K562 (cell line): Measurements from ENCODE around the gene RAVER2. TPM values are rescaled to one million over a fixed set of nuclear protein-coding genes. Genes with fewer than 3 reads are reported as not detected.

Experiments used
- ATAC-seq: fragments of 200-7000 bp; cut with Tn5 transposase; 3 replicates; pipeline ENCODE4 v1.9.1; 2020; ENCODE audit warnings: moderate library complexity
- BruUV-seq: library from RNA; stranded (reverse); fragments of 400-500 nt; replicated peaks from 2 replicates; lab custom pipeline; 2021; lab: Mats Ljungman, UMichigan
- CTCF ChIA-PET: fragments of 300-600 bp; formaldehyde crosslinking; extraction: SDS; loops from one replicate; lab custom pipeline; 2021; ENCODE audit warnings: low intra/inter-chr PET ratio; lab: Yijun Ruan, JAX
- POLR2A ChIA-PET: fragments of 300-600, 350-650 bp; sonication (Branson Sonifier 250); formaldehyde crosslinking; extraction: SDS; loops from one replicate; lab custom pipeline; 2021; ENCODE audit warnings: antibody characterized with exemption, inconsistent platforms; lab: Yijun Ruan, JAX
- DNase-seq, 4 experiments: peaks; one replicate each; pipeline versions ENCODE4 v3.0.0 to v3.0.0-alpha.2; 2011 to 2018; ENCODE audit warnings: low spot score in 3 of 4, mixed read lengths in 3 of 4; ENCODE audit errors: extremely low read depth in 1 of 4
- FAIRE-seq: peaks from 2 replicates; lab custom pipeline; 2011; peaks lifted over from hg19 to GRCh38; lab: Jason Lieb, UNC
- H2AFZ ChIP-seq: 2 replicates; pipeline ENCODE4 v1.6.0; 2011; ENCODE audit warnings: low read depth, low read length, control low read depth, inconsistent platforms
- H3K27ac ChIP-seq: fragments of 200-600 bp; 3 replicates; pipeline ENCODE4 v1.8.0; 2011; ENCODE audit warnings: low read depth, mild to moderate bottlenecking, control low read depth, inconsistent platforms, low read length, moderate library complexity, mixed read lengths; ENCODE audit errors: extremely low read depth
- H3K27me3 ChIP-seq, 2 experiments: fragments of 300-600 bp in 1 of 2; 2 replicates in 1 of 2; 3 replicates in 1 of 2; pipeline versions ENCODE4 v1.6.0 to v1.8.0; 2011; ENCODE audit warnings: inconsistent platforms in 2 of 2, low read length in 2 of 2, mild to moderate bottlenecking in 1 of 2, mixed read lengths in 1 of 2, moderate library complexity in 1 of 2; ENCODE audit not compliant: control insufficient read depth in 2 of 2, insufficient read depth in 2 of 2
- H3K36me3 ChIP-seq: fragments of 300-600 bp; 3 replicates; pipeline ENCODE4 v1.8.0; 2011; ENCODE audit warnings: mild to moderate bottlenecking, low read length, inconsistent platforms; ENCODE audit not compliant: control insufficient read depth, insufficient read depth
- H3K4me1 ChIP-seq, 2 experiments: fragments of 200-600 bp in 1 of 2; replicated peaks in 1 of 2; 2 replicates in 1 of 2; 3 replicates in 1 of 2; pipeline versions ENCODE4 v1.5.1 to v1.8.0; 2011; ENCODE audit warnings: inconsistent platforms in 2 of 2, low read length in 2 of 2, mild to moderate bottlenecking in 1 of 2, mixed read lengths in 1 of 2, moderate library complexity in 1 of 2; ENCODE audit not compliant: control insufficient read depth in 2 of 2, insufficient read depth in 2 of 2
- H3K4me2 ChIP-seq: 2 replicates; pipeline ENCODE4 v1.6.1; 2011; ENCODE audit warnings: low read length, control low read depth, inconsistent platforms, mixed read lengths; ENCODE audit not compliant: insufficient read depth
- H3K4me3 ChIP-seq: fragments of 200-600 bp; sonication (generic), shearing (Covaris generic); 2 replicates; pipeline ENCODE4 v1.5.1; 2016; ENCODE audit warnings: control low read depth, inconsistent platforms
- H3K79me2 ChIP-seq: fragments of 200-600 bp; 3 replicates; pipeline ENCODE4 v1.8.0; 2011; ENCODE audit warnings: low read length, inconsistent platforms; ENCODE audit not compliant: control insufficient read depth, insufficient read depth
- H3K9ac ChIP-seq, 2 experiments: 2 replicates each; pipeline versions ENCODE4 v1.6.0 to v1.6.1; 2011; ENCODE audit warnings: low read depth in 2 of 2, low read length in 2 of 2, control low read depth in 1 of 2, inconsistent platforms in 1 of 2, mild to moderate bottlenecking in 1 of 2, mixed read lengths in 1 of 2; ENCODE audit not compliant: insufficient read depth in 1 of 2
- H3K9me1 ChIP-seq: one replicate; pipeline ENCODE4 v1.6.0; 2011; ENCODE audit warnings: inconsistent platforms, mild to moderate bottlenecking, low read length, moderate library complexity; ENCODE audit not compliant: control insufficient read depth, insufficient read depth
- H3K9me3 ChIP-seq: replicated peaks from 2 replicates; pipeline ENCODE4 v1.5.1; 2011; ENCODE audit warnings: low read depth, low read length, inconsistent platforms; ENCODE audit not compliant: control insufficient read depth, insufficient read depth
- H4K20me1 ChIP-seq: replicated peaks from 2 replicates; pipeline ENCODE4 v1.6.1; 2011; ENCODE audit warnings: low read length, inconsistent platforms, mixed read lengths; ENCODE audit not compliant: control insufficient read depth, insufficient read depth
- ATF1 ChIP-seq, 2 experiments: fragments of 450-650 bp in 1 of 2; IDR thresholded peaks; 2 replicates each; pipeline ENCODE4 v1.6.1; 2016; ENCODE audit warnings: missing compliant biosample characterization in 1 of 2, missing genetic modification characterization in 1 of 2
- ATF2 ChIP-seq: sonication (generic); formaldehyde crosslinking; IDR thresholded peaks from 2 replicates; pipeline ENCODE4 v1.8.1; 2022; ENCODE audit warnings: missing genetic modification reagents
- ATF3 ChIP-seq, 2 experiments: fragments of 450-650 bp in 1 of 2; sonication (generic) in 1 of 2; formaldehyde crosslinking in 1 of 2; IDR thresholded peaks in 1 of 2; conservative IDR thresholded peaks in 1 of 2; 2 replicates each; pipeline versions ENCODE4 v1.6.1 to v1.8.1; 2016 to 2023; ENCODE audit warnings: mild to moderate bottlenecking in 2 of 2, moderate library complexity in 2 of 2, inconsistent platforms in 1 of 2, missing genetic modification reagents in 1 of 2
- ATF7 ChIP-seq: fragments of 450-650 bp; IDR thresholded peaks from 2 replicates; pipeline ENCODE4 v1.7.1; 2014; ENCODE audit warnings: mild to moderate bottlenecking, moderate library complexity
- BCL6 ChIP-seq: fragments of 250-450 bp; sonication (Bioruptor Pico); IDR thresholded peaks from 2 replicates; pipeline ENCODE4 v1.4.0; 2020
- CREM ChIP-seq: IDR thresholded peaks from 2 replicates; pipeline ENCODE4 v1.6.1; 2014; ENCODE audit warnings: antibody characterized with exemption, low read depth
- HDAC2 ChIP-seq: fragments of 450-650 bp; IDR thresholded peaks from 2 replicates; pipeline ENCODE4 v1.6.1; 2016; ENCODE audit warnings: mild to moderate bottlenecking
- HMGN3 ChIP-seq: IDR thresholded peaks from 2 replicates; pipeline ENCODE4 v1.6.1; 2011; ENCODE audit warnings: borderline replicate concordance, low read depth, mild to moderate bottlenecking, mixed read lengths, low read length; ENCODE audit not compliant: insufficient read length; ENCODE audit errors: extremely low read depth
- JUNB ChIP-seq: fragments of 450-650 bp; formaldehyde crosslinking; conservative IDR thresholded peaks from 2 replicates; pipeline ENCODE4 v1.4.0; 2020; ENCODE audit warnings: mild to moderate bottlenecking
- JUND ChIP-seq, 2 experiments: IDR thresholded peaks; 2 replicates in 1 of 2; 3 replicates in 1 of 2; pipeline ENCODE4 v1.6.1; 2011; ENCODE audit warnings: borderline replicate concordance in 2 of 2, low read depth in 2 of 2, low read length in 2 of 2, improper control_type of control experiment in 1 of 2, missing biosample characterization in 1 of 2, missing genetic modification characterization in 1 of 2, missing genetic modification reagents in 1 of 2
- LCOR ChIP-seq: sonication (generic); formaldehyde crosslinking; IDR thresholded peaks from 2 replicates; pipeline ENCODE4 v1.8.0; 2022; ENCODE audit warnings: mild to moderate bottlenecking, missing genetic modification reagents
- POU5F1 ChIP-seq: fragments of 150-350 bp; IDR thresholded peaks from 2 replicates; pipeline ENCODE4 v1.6.1; 2014; ENCODE audit warnings: borderline replicate concordance, low read length, low read depth, mild to moderate bottlenecking; ENCODE audit not compliant: partially characterized antibody
- SRSF9 ChIP-seq: fragments of 200-400 bp; formaldehyde crosslinking; IDR thresholded peaks from 2 replicates; pipeline ENCODE4 v1.6.1; 2017; ENCODE audit warnings: low read depth, low read length, borderline replicate concordance
- TAF15 ChIP-seq: fragments of 200-400 bp; formaldehyde crosslinking; IDR thresholded peaks from 2 replicates; pipeline ENCODE4 v1.6.1; 2017; ENCODE audit warnings: mild to moderate bottlenecking, low read depth, low read length, moderate library complexity
- ZBTB12 ChIP-seq: fragments of 250-450 bp; sonication (Bioruptor Pico); IDR thresholded peaks from 2 replicates; pipeline ENCODE4 v1.4.0; 2020
- ZNF277 ChIP-seq: fragments of 250-450 bp; sonication (Bioruptor Pico); IDR thresholded peaks from 2 replicates; pipeline ENCODE4 v1.8.0; 2022; ENCODE audit warnings: inconsistent platforms, mild to moderate bottlenecking, moderate library complexity, borderline replicate concordance
- ZNF75A ChIP-seq: fragments of 450-650 bp; formaldehyde crosslinking; IDR thresholded peaks from 2 replicates; pipeline ENCODE4 v1.4.0; 2020; ENCODE audit warnings: mild to moderate bottlenecking
- WGBS: fragments of 100-300 bp; shearing (Covaris generic); methylation state at CpG from one replicate; pipeline ENCODE4 v1.1.6; 2016; ENCODE audit warnings: low coverage, mixed read lengths; ENCODE audit not compliant: insufficient coverage; ENCODE audit errors: missing lambda C conversion rate; 5-methylcytosine and 5-hydroxymethylcytosine counted together
- in situ Hi-C: fragments of 300-500 bp; cut with MboI; formaldehyde crosslinking; loops from 4 replicates; pipeline ENCODE4 v1.15.0; 2018; ENCODE audit warnings: inconsistent platforms, mixed read lengths
- intact Hi-C: fragments of 100-400 bp; cut with micrococcal nuclease; formaldehyde crosslinking; loops from 2 replicates; pipeline ENCODE4 v1.14.2; 2022
- polyA plus RNA-seq, 8 experiments: library from polyadenylated mRNA; depleted of rRNA in 4 of 8; stranded (reverse) in 5 of 8; unstranded in 3 of 8; fragments of >200 nt; fragmentation: Nextera tagmentation in 2 of 8; fragmentation: Illumina TruSeq in 1 of 8; extraction: Ambion mirVana in 2 of 8; extraction: Trizol in 1 of 8; gene quantifications; 2 replicates each; pipeline versions ENCODE4 v1.2.1 to v1.2.3, GENCODE V29; 2011 to 2014; ENCODE audit warnings: inconsistent platforms in 1 of 8, missing spikeins in 1 of 8
- total RNA-seq, 7 experiments: library from RNA; depleted of rRNA in 6 of 7; stranded (reverse); fragments of >200 nt in 6 of 7; fragmentation: Illumina TruSeq in 2 of 7; extraction: Trizol in 2 of 7; gene quantifications; 2 replicates each; pipeline versions ENCODE4 v1.2.1 to v1.2.3, GENCODE V29; 2011 to 2021; ENCODE audit warnings: low replicate concordance in 1 of 7

RAVER2 gene
- total and polyA plus RNA-seq, 9 of the 15 experiments (the other 6 are each of a cell fraction or from before 2014, with no cell fraction given): 1.8 to 6.1 (median 4.4) TPM

GRCh38 chr1:64765012-64765411 is 20.1 kb downstream of the RAVER2 start (continued):
- TF ChIP-seq HMGN3: no peak
- TF ChIP-seq ZNF277: no peak
- no peak for TF ChIP-seq SRSF9
- no peak for TF ChIP-seq TAF15
- TF ChIP-seq ZNF75A (CRISPR knock-in tag): no peak

- ChIA-PET CTCF (no interaction called here), POLR2A (interaction anchor here (0.6 to 2.1 kb wide), 4 partner anchors 8 to 58 kb away, joined by 3 to 6 read pairs (median 4); no protein-coding TSS in a partner anchor)
- H2AFZ ChIP-seq: no peak overlapping the region
- H3K4me1 ChIP-seq: no peaks in the 10 kb centered on the region
- H3K4me3 ChIP-seq: no peak overlapping the region
- intact Hi-C loops (no loop called here), in situ Hi-C loops (no loop called here)
- H4K20me1 ChIP-seq: no peaks in the 10 kb centered on the region
- H3K4me2 ChIP-seq: no peak overlapping the region
- WGBS: 4% methylated on average over 2 of the region's 2 CpGs
- no peaks in the 10 kb centered on the region for H3K27me3 ChIP-seq
- H3K9ac ChIP-seq: no peak overlapping the region
- H3K36me3 ChIP-seq: no peaks in the 10 kb centered on the region
- DNase-seq (peak in 1 of 4 experiments; percentile 11), FAIRE-seq (no peak), ATAC-seq (no peak)
- BruUV-seq: no TSS peak
- no peaks in the 10 kb centered on the region for H3K79me2 ChIP-seq
- H3K9me1 ChIP-seq: no peaks in the 10 kb centered on the region
- H3K27ac ChIP-seq: no peak overlapping the region
- no peaks in the 10 kb centered on the region for H3K9me3 ChIP-seq
- TF ChIP-seq LCOR: no peak
- no peak for TF ChIP-seq ATF1 (CRISPR knock-in tag; IDR thresholded peaks at IDR 0.05)
- TF ChIP-seq ATF1 (tag; IDR thresholded peaks at IDR 0.05): peak; percentile 85
- TF ChIP-seq HDAC2: no peak
- peak; percentile 52; the same call in 1 of the 2 replicates for TF ChIP-seq JUNB (CRISPR knock-in tag)
- peak; percentile 62; the same call in 1 of the 2 replicates for TF ChIP-seq ATF2 (CRISPR knock-in tag)
- TF ChIP-seq JUND (IDR thresholded peaks at IDR 0.05; ENCODE audit: borderline replicate concordance, low read depth, low read length): peak; percentile 88
- peak; percentile 85; the same call in 2 of the 3 replicates for TF ChIP-seq JUND (tag; IDR thresholded peaks at IDR 0.05; ENCODE audit: borderline replicate concordance, low read depth, low read length)
- no peak for TF ChIP-seq BCL6 (CRISPR knock-in tag)
- peak; percentile 96 for TF ChIP-seq ATF3 (IDR thresholded peaks at IDR 0.05)
- no peak for TF ChIP-seq ATF3 (CRISPR knock-in tag; conservative IDR thresholded peaks at IDR 0.05)
- no peak for TF ChIP-seq ZBTB12 (CRISPR knock-in tag)
- TF ChIP-seq ATF7: peak; percentile 94
- TF ChIP-seq POU5F1: no peak
- TF ChIP-seq CREM: peak; percentile 69
Observed at GRCh38 chr1:64765826-64766225, 21.0 kb downstream of the RAVER2 start.
